Activated T-helper 2 cell treated with anti-CD3 and anti-CD28 coated beads, Interferon-gamma antibody, Interleukin-2, Interleukin-4, amounts not matched to agents 10 μg/mL and 5 μg/mL and 100 μg/mL, durations not matched to agents 14 hours and 24 hours and 36 hours (primary cell): ENCODE results near the gene TAF7L. TPM values are rescaled to one million over a fixed set of nuclear protein-coding genes. Genes with fewer than 3 reads are reported as not detected.

Source experiments
- DNase-seq: peaks from one replicate; pipeline ENCODE4 v3.0.0; 2021; ENCODE audit warnings: low spot score
- H3K27ac Mint-ChIP-seq: one replicate; pipeline ENCODE4 v1.8.0; 2021; ENCODE audit warnings: mixed read lengths
- H3K27me3 Mint-ChIP-seq: one replicate; pipeline ENCODE4 v1.8.0; 2021; ENCODE audit warnings: low read depth, mixed read lengths
- H3K36me3 Mint-ChIP-seq: one replicate; pipeline ENCODE4 v1.8.0; 2021; ENCODE audit warnings: low read depth, mixed read lengths
- H3K4me1 Mint-ChIP-seq: one replicate; pipeline ENCODE4 v1.8.0; 2021; ENCODE audit warnings: low read depth, mixed read lengths
- H3K4me3 Mint-ChIP-seq: one replicate; pipeline ENCODE4 v1.8.0; 2021; ENCODE audit warnings: low read depth, mild to moderate bottlenecking, moderate library complexity, mixed read lengths
- H3K9me3 Mint-ChIP-seq: one replicate; pipeline ENCODE4 v1.8.0; 2021; ENCODE audit warnings: mixed read lengths
- intact Hi-C: fragments of 100-400 bp; cut with micrococcal nuclease; formaldehyde crosslinking; loops from one replicate; pipeline ENCODE4 v1.15.1; 2023
- total RNA-seq: library from RNA; stranded (reverse); gene quantifications from 2 replicates; pipeline ENCODE4 v1.2.3, GENCODE V29; 2022

The TAF7L gene
- total RNA-seq, 1 donor from 2014 or later, result 0.11 TPM

GRCh38 chrX:101258259-101258581 is 32.9 kb downstream of the TAF7L start:
- H3K27me3 Mint-ChIP-seq, result no peaks in the 10 kb centered on the region
- no peaks in the 10 kb centered on the region for H3K9me3 Mint-ChIP-seq
- no peaks in the 10 kb centered on the region for H3K36me3 Mint-ChIP-seq
- H3K27ac Mint-ChIP-seq, result no peak overlapping the region
- no peak overlapping the region for H3K4me3 Mint-ChIP-seq
- intact Hi-C loops, result no loop called here
- no peak for DNase-seq
- peaks cover 8% of the 10 kb centered on the region for H3K4me1 Mint-ChIP-seq

GRCh38 chrX:101257448-101258258 is 33.5 kb downstream of the TAF7L start:
- no peaks in the 10 kb centered on the region for H3K9me3 Mint-ChIP-seq
- H3K27ac Mint-ChIP-seq, result no peak overlapping the region
- no peaks in the 10 kb centered on the region for H3K36me3 Mint-ChIP-seq
- H3K27me3 Mint-ChIP-seq, result no peaks in the 10 kb centered on the region
- intact Hi-C loops, result no loop called here
- H3K4me1 Mint-ChIP-seq, result peaks cover 8% of the 10 kb centered on the region
- H3K4me3 Mint-ChIP-seq, result no peak overlapping the region
- no peak for DNase-seq

- Mint-ChIP-seq H3K4me1 (peaks cover 2% of the 10 kb centered on the region), H3K36me3 (no peaks in the 10 kb centered on the region), H3K27ac (no peak overlapping the region), H3K9me3 (no peaks in the 10 kb centered on the region), H3K4me3 (no peak overlapping the region), H3K27me3 (no peaks in the 10 kb centered on the region)
- no peak for DNase-seq
- intact Hi-C loops, result no loop called here
These were observed 38.5 kb downstream of the TAF7L start for GRCh38 chrX:101252634-101253033.

- intact Hi-C loops, result no loop called here
- Mint-ChIP-seq H3K36me3 (no peaks in the 10 kb centered on the region), H3K9me3 (no peaks in the 10 kb centered on the region), H3K4me3 (no peak overlapping the region), H3K4me1 (no peaks in the 10 kb centered on the region), H3K27me3 (no peaks in the 10 kb centered on the region), H3K27ac (no peak overlapping the region)
- DNase-seq, result no peak
These were observed 49.6 kb downstream of the TAF7L start for GRCh38 chrX:101241531-101241930.

- Mint-ChIP-seq H3K9me3 (no peaks in the 10 kb centered on the region), H3K27ac (no peak overlapping the region), H3K4me1 (no peaks in the 10 kb centered on the region), H3K4me3 (no peak overlapping the region), H3K27me3 (no peaks in the 10 kb centered on the region), H3K36me3 (no peaks in the 10 kb centered on the region)
- intact Hi-C loops, result no loop called here
- no peak for DNase-seq
These were observed 54.1 kb downstream of the TAF7L start for GRCh38 chrX:101237041-101237440.

GRCh38 chrX:101232316-101232715 is 58.8 kb downstream of the TAF7L start:
- no peak for DNase-seq
- Mint-ChIP-seq H3K9me3 (no peaks in the 10 kb centered on the region), H3K4me3 (no peak overlapping the region), H3K36me3 (no peaks in the 10 kb centered on the region), H3K4me1 (no peaks in the 10 kb centered on the region), H3K27ac (no peak overlapping the region), H3K27me3 (no peaks in the 10 kb centered on the region)
- intact Hi-C loops, result no loop called here

- Mint-ChIP-seq H3K27me3 (no peaks in the 10 kb centered on the region), H3K9me3 (no peaks in the 10 kb centered on the region), H3K36me3 (no peaks in the 10 kb centered on the region), H3K4me1 (no peaks in the 10 kb centered on the region), H3K4me3 (no peak overlapping the region), H3K27ac (no peak overlapping the region)
- DNase-seq, result no peak
- intact Hi-C loops, result no loop called here
These were observed 60.1 kb downstream of the TAF7L start for GRCh38 chrX:101231080-101231479.

- DNase-seq, result no peak
- Mint-ChIP-seq H3K27ac (no peak overlapping the region), H3K4me1 (no peaks in the 10 kb centered on the region), H3K36me3 (no peaks in the 10 kb centered on the region), H3K4me3 (no peak overlapping the region), H3K27me3 (no peaks in the 10 kb centered on the region), H3K9me3 (no peaks in the 10 kb centered on the region)
- intact Hi-C loops, result no loop called here
These were observed 60.5 kb downstream of the TAF7L start for GRCh38 chrX:101230636-101231035.

- H3K36me3 Mint-ChIP-seq, result no peaks in the 10 kb centered on the region
- no peak overlapping the region for H3K27ac Mint-ChIP-seq
- intact Hi-C loops, result no loop called here
- no peak for DNase-seq
- no peaks in the 10 kb centered on the region for H3K9me3 Mint-ChIP-seq
- H3K27me3 Mint-ChIP-seq, result no peaks in the 10 kb centered on the region
- H3K4me3 Mint-ChIP-seq, result no peak overlapping the region
- no peaks in the 10 kb centered on the region for H3K4me1 Mint-ChIP-seq
These were observed 62.0 kb downstream of the TAF7L start for GRCh38 chrX:101229170-101229569.

- DNase-seq, result no peak
- no peak overlapping the region for H3K27ac Mint-ChIP-seq
- intact Hi-C loops, result no loop called here
- no peaks in the 10 kb centered on the region for H3K9me3 Mint-ChIP-seq
- no peaks in the 10 kb centered on the region for H3K36me3 Mint-ChIP-seq
- H3K4me3 Mint-ChIP-seq, result no peak overlapping the region
- peaks cover 1% of the 10 kb centered on the region for H3K27me3 Mint-ChIP-seq
- no peaks in the 10 kb centered on the region for H3K4me1 Mint-ChIP-seq
These were observed 67.9 kb downstream of the TAF7L start for GRCh38 chrX:101223226-101223625.

- Mint-ChIP-seq H3K36me3 (no peaks in the 10 kb centered on the region), H3K4me3 (no peak overlapping the region), H3K27ac (no peak overlapping the region), H3K4me1 (no peaks in the 10 kb centered on the region), H3K9me3 (no peaks in the 10 kb centered on the region), H3K27me3 (peaks cover 1% of the 10 kb centered on the region)
- no peak for DNase-seq
- intact Hi-C loops, result no loop called here
These were observed 70.4 kb downstream of the TAF7L start for GRCh38 chrX:101220662-101221260.

GRCh38 chrX:101219864-101220346 is 71.2 kb downstream of the TAF7L start:
- H3K36me3 Mint-ChIP-seq, result no peaks in the 10 kb centered on the region
- no peak overlapping the region for H3K4me3 Mint-ChIP-seq
- no peak overlapping the region for H3K27ac Mint-ChIP-seq
- DNase-seq, result no peak
- intact Hi-C loops, result no loop called here
- peaks cover 1% of the 10 kb centered on the region for H3K27me3 Mint-ChIP-seq
- no peaks in the 10 kb centered on the region for H3K9me3 Mint-ChIP-seq
- H3K4me1 Mint-ChIP-seq, result no peaks in the 10 kb centered on the region

- Mint-ChIP-seq H3K9me3 (no peaks in the 10 kb centered on the region), H3K27ac (no peak within 1 kb of the TSS), H3K27me3 (peaks cover 1% of the 10 kb centered on the region), H3K4me1 (no peaks in the 10 kb centered on the region), H3K36me3 (no peaks in the 10 kb centered on the region), H3K4me3 (no peak within 1 kb of the TSS)
- no peak for DNase-seq
- intact Hi-C loops, result no loop called here
These were observed 71.8 kb downstream of the TAF7L start, which contains the start of gene DRP2 for GRCh38 chrX:101219116-101219863. Gene DRP2 (plus strand): TSS chrX:101219786. CDS start chrX:101231648, 11,862 bp downstream.
